ENCODE measurements around the gene SRGAP1.

GRCh38 chr12:64085154-64085553, 240.7 kb downstream of the SRGAP1 start:
- TF ChIP-seq EZH2 (IDR thresholded peaks at IDR 0.05) (no peak), CTCF (IDR thresholded peaks at IDR 0.05) (no peak)
